Measurements from ENCODE around the gene FOXF1.

Gene FOXF1

DNA sequence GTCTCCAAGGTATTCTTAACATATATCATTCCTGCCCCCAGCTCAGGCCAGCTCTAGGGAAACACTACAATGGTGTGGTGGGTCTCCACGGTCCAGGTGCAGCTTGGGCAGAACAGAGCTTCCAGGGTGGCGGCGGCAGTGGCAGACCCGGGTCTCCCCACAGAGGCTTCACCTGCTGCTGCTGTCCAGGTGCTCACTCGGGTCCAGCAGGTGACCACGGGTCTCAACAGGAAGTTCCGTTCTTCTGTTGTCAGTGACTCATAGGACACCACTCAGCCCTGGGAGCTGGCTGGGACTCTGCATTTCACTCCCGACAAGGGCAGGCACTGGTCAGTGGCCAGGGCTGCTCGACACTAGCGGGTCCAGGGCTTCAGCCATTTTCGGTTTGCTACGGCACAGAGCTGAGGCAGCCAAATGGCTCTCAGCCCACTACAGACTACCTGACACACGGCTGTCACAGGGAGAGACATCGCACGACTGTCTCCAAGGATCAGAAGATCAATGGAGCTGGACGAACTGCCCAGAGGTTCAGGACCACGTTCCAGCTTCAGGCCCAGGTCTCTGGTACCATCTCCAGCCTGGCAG lies 28.0 kb downstream of the FOXF1 start:
- no peaks in the 10 kb centered on the region for H3K27me3 ChIP-seq (ENCODE audit: insufficient read depth, insufficient read length)
- no peak for DNase-seq (ENCODE audit: low read depth, low spot score)
- TF ChIP-seq SUZ12 (IDR thresholded peaks at IDR 0.05; ENCODE audit: extremely low read depth, insufficient read depth, insufficient read length) (no peak), ZNF274 (IDR thresholded peaks at IDR 0.05; ENCODE audit: low read depth, low read length) (no peak), YY1 (IDR thresholded peaks at IDR 0.05; ENCODE audit: insufficient read depth, insufficient read length) (no peak)
- peaks cover 86% of the 10 kb centered on the region for H3K36me3 ChIP-seq (ENCODE audit: insufficient read depth, insufficient read length, low read length)
- no peaks in the 10 kb centered on the region for H3K9me3 ChIP-seq (ENCODE audit: insufficient read depth, low read length)
- no peaks in the 10 kb centered on the region for H3K4me1 ChIP-seq (ENCODE audit: insufficient read depth, insufficient read length)
- no peak overlapping the region for H3K9ac ChIP-seq (ENCODE audit: insufficient read length, low read depth)
- no peak overlapping the region for H3K4me3 ChIP-seq (ENCODE audit: insufficient read length, low read depth)

DNA sequence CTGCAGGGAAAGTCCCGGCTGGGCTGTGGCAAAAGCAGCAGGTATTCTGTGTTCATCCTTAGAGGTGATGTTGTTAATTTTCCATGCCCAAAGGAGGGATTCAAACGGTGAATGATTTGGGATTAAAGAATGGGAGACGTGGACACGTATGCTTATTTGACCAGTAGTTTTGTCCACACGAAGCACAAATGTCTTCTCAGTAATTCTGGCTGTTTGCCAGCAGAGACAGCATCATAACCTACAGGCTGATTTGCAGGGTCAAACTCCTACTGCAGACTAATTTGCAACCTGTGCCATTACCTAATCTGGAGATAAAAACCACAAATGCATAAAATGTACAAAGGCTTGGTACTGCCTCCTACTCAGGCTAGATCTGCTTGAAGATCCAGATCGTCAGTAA lies 30.6 kb downstream of the FOXF1 start:
- H3K9ac ChIP-seq (ENCODE audit: insufficient read length, low read depth), result no peak overlapping the region
- no peak overlapping the region for H3K4me3 ChIP-seq (ENCODE audit: insufficient read length, low read depth)
- no peak for DNase-seq (ENCODE audit: low read depth, low spot score)
- TF ChIP-seq SUZ12 (IDR thresholded peaks at IDR 0.05; ENCODE audit: extremely low read depth, insufficient read depth, insufficient read length) (no peak), ZNF274 (IDR thresholded peaks at IDR 0.05; ENCODE audit: low read depth, low read length) (no peak)
- peaks cover 93% of the 10 kb centered on the region for H3K36me3 ChIP-seq (ENCODE audit: insufficient read depth, insufficient read length, low read length)
- no peaks in the 10 kb centered on the region for H3K9me3 ChIP-seq (ENCODE audit: insufficient read depth, low read length)
- no peaks in the 10 kb centered on the region for H3K27me3 ChIP-seq (ENCODE audit: insufficient read depth, insufficient read length)
- no peaks in the 10 kb centered on the region for H3K4me1 ChIP-seq (ENCODE audit: insufficient read depth, insufficient read length)

DNA sequence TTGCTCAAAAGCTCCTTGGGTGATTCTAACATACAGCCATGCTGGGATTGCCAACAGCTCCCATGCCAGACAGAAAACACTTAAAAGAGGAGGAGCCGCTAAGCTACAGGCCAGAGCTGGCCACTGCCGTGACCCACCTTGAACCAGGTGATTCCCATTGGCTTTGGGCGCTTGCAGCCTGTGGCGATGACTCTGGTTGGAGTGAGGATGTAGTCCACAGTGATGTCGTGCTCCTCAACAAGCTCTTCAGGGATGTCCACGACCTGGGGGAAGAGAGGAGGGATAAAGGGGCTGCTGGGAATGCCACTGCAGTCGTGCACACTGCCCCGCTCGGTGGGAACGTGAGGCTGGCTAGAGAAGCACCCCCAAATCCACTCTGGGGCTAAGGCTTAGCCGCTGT lies 31.2 kb downstream of the FOXF1 start:
- TF ChIP-seq ZNF274 (IDR thresholded peaks at IDR 0.05; ENCODE audit: low read depth, low read length), result no peak
- TF ChIP-seq YY1 (IDR thresholded peaks at IDR 0.05; ENCODE audit: insufficient read depth, insufficient read length), result no peak
- TF ChIP-seq SUZ12 (IDR thresholded peaks at IDR 0.05; ENCODE audit: extremely low read depth, insufficient read depth, insufficient read length), result no peak
- no peaks in the 10 kb centered on the region for H3K9me3 ChIP-seq (ENCODE audit: insufficient read depth, low read length)
- no peak overlapping the region for H3K4me3 ChIP-seq (ENCODE audit: insufficient read length, low read depth)
- H3K9ac ChIP-seq (ENCODE audit: insufficient read length, low read depth), result no peak overlapping the region
- H3K4me1 ChIP-seq (ENCODE audit: insufficient read depth, insufficient read length), result no peaks in the 10 kb centered on the region
- DNase-seq (ENCODE audit: low read depth, low spot score), result no peak
- no peaks in the 10 kb centered on the region for H3K27me3 ChIP-seq (ENCODE audit: insufficient read depth, insufficient read length)
- peaks cover 93% of the 10 kb centered on the region for H3K36me3 ChIP-seq (ENCODE audit: insufficient read depth, insufficient read length, low read length)

DNA sequence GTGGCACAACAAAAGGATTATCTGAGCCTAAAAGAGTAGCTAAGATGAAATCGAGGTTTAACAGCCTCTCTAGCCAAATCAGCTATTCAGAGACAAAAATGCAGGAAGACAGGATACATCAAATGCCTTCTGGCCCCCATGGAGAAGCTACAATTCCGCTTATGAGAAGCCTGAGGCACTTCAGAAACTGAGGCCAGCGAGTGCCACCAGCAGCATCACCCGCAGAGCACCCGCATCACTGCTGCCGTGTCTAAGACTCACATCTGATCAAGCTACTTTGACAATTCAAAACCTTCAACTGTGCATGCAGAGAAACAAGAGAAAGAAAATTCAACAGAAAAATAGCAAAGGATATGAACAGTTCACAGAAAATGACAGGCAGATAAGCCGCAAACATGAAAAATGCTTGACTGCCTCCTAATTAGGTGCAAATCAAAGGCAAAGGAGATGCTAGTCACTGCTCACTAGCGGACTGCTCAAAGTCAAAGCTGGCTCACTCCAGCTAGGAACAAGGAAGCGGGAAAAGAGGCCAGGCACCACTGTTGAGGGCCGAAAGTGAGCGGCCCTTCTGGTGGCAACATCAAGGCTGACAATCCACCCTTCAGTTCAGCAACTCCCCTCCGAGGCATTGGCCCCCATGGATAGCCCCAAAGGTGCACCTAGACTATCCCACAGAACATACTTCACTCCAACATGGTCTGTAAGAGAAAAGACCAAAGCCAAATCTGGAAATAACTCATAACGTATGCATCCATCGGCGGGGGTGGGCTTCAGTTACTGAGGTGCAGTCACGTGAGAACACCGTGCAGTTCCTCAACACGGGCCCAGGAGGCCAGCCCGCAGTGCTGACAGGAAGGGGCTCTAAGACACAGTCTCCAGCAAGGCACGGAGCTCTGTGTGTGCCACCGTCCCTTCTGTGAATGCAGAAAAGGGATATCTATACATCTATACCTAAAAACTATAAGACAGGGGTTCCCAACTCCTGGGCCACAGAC lies 32.7 kb downstream of the FOXF1 start:
- H3K4me3 ChIP-seq (ENCODE audit: insufficient read length, low read depth), result no peak overlapping the region
- no peaks in the 10 kb centered on the region for H3K4me1 ChIP-seq (ENCODE audit: insufficient read depth, insufficient read length)
- TF ChIP-seq ZNF274 (IDR thresholded peaks at IDR 0.05; ENCODE audit: low read depth, low read length), result no peak
- no peak for TF ChIP-seq SUZ12 (IDR thresholded peaks at IDR 0.05; ENCODE audit: extremely low read depth, insufficient read depth, insufficient read length)
- no peak for TF ChIP-seq YY1 (IDR thresholded peaks at IDR 0.05; ENCODE audit: insufficient read depth, insufficient read length)
- H3K9ac ChIP-seq (ENCODE audit: insufficient read length, low read depth), result no peak overlapping the region
- no peaks in the 10 kb centered on the region for H3K9me3 ChIP-seq (ENCODE audit: insufficient read depth, low read length)
- DNase-seq (ENCODE audit: low read depth, low spot score), result no peak
- peaks cover 98% of the 10 kb centered on the region for H3K36me3 ChIP-seq (ENCODE audit: insufficient read depth, insufficient read length, low read length)
- H3K27me3 ChIP-seq (ENCODE audit: insufficient read depth, insufficient read length), result no peaks in the 10 kb centered on the region

DNA sequence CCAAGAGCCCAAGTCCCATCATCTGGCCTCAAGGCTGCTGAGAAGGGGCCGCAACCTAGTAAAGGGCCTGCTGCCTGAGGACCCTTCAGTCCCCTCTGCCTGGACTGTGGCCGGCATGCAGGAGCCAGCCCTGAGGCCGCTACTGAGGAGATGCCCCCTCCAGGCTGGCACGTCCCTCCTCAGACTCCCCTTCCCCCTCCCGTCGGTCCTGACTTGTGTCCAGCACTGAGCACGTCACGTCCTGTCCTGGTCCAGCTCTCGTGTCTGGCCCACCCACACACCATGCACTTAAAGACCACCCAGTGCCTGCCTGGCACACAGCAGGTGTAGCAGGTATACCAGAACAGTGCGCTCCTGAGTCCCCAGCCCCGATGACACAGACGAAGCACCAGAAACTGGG lies 35.2 kb downstream of the FOXF1 start:
- Histone ChIP-seq H3K9ac (ENCODE audit: insufficient read length, low read depth) (no peak overlapping the region), H3K4me1 (ENCODE audit: insufficient read depth, insufficient read length) (no peaks in the 10 kb centered on the region), H3K9me3 (ENCODE audit: insufficient read depth, low read length) (no peaks in the 10 kb centered on the region), H3K4me3 (ENCODE audit: insufficient read length, low read depth) (no peak overlapping the region), H3K36me3 (ENCODE audit: insufficient read depth, insufficient read length, low read length) (peaks cover 97% of the 10 kb centered on the region), H3K27me3 (ENCODE audit: insufficient read depth, insufficient read length) (no peaks in the 10 kb centered on the region)
- no peak for TF ChIP-seq ZNF274 (IDR thresholded peaks at IDR 0.05; ENCODE audit: low read depth, low read length)
- no peak for TF ChIP-seq YY1 (IDR thresholded peaks at IDR 0.05; ENCODE audit: insufficient read depth, insufficient read length)
- no peak for TF ChIP-seq SUZ12 (IDR thresholded peaks at IDR 0.05; ENCODE audit: extremely low read depth, insufficient read depth, insufficient read length)
- no peak for DNase-seq (ENCODE audit: low read depth, low spot score)

DNA sequence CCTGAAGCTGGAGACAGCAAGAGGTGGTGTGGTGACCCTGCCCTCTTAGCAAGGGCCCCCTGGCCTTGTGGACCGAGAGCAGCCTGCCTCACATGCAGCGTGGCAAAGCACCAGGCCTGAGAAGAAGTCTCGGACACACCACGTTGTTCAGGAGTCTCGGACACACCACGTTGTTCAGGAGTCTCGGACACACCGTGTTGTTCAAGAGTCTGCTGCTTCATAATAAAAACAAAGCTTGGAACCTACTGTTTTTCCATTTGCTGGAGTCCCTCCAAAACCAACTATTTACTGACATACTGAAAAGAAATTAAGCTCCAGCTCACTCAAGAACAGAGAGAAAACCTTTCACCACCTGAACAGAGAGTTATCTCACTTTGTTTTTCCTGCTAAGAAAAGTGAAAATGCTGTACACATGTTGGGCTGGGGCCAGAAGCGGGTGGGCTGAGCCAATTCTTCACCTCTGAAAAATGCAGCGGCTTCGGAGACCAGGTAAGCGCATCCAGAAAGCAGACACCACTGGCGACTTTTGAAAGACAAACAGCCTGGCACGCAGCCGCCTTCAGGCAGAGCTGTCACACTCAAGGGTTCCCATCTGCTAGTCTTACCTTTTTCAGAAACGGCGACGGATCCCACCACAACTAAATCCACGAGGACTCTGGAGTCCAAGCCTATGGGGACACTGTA lies 35.8 kb downstream of the FOXF1 start:
- TF ChIP-seq YY1 (IDR thresholded peaks at IDR 0.05; ENCODE audit: insufficient read depth, insufficient read length) (no peak), SUZ12 (IDR thresholded peaks at IDR 0.05; ENCODE audit: extremely low read depth, insufficient read depth, insufficient read length) (no peak), ZNF274 (IDR thresholded peaks at IDR 0.05; ENCODE audit: low read depth, low read length) (no peak)
- Histone ChIP-seq H3K36me3 (ENCODE audit: insufficient read depth, insufficient read length, low read length) (peaks cover 97% of the 10 kb centered on the region), H3K4me3 (ENCODE audit: insufficient read length, low read depth) (no peak overlapping the region), H3K4me1 (ENCODE audit: insufficient read depth, insufficient read length) (no peaks in the 10 kb centered on the region), H3K27me3 (ENCODE audit: insufficient read depth, insufficient read length) (no peaks in the 10 kb centered on the region), H3K9ac (ENCODE audit: insufficient read length, low read depth) (no peak overlapping the region), H3K9me3 (ENCODE audit: insufficient read depth, low read length) (no peaks in the 10 kb centered on the region)
- DNase-seq (ENCODE audit: low read depth, low spot score), result no peak

DNA sequence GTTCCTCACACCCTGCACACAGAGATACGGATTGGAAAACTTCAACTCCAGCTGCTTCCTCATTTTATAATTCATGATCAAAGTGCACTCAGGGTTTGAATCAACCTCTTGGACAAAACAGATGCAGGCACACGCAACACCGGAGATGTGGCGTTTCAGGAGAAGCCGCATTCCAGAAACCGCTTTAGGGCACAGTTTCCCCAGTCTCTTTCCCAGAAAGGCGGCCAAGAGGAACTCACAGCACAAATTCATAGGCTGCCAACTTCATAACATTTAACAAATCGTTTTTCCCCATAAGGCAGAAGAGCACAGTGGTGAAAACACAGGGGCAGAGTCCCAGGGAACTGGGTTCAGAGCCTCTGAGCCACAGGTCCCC lies 36.3 kb downstream of the FOXF1 start:
- H3K27me3 ChIP-seq (ENCODE audit: insufficient read depth, insufficient read length), result no peaks in the 10 kb centered on the region
- H3K36me3 ChIP-seq (ENCODE audit: insufficient read depth, insufficient read length, low read length), result peaks cover 97% of the 10 kb centered on the region
- no peaks in the 10 kb centered on the region for H3K9me3 ChIP-seq (ENCODE audit: insufficient read depth, low read length)
- TF ChIP-seq ZNF274 (IDR thresholded peaks at IDR 0.05; ENCODE audit: low read depth, low read length), result no peak
- TF ChIP-seq SUZ12 (IDR thresholded peaks at IDR 0.05; ENCODE audit: extremely low read depth, insufficient read depth, insufficient read length), result no peak
- TF ChIP-seq YY1 (IDR thresholded peaks at IDR 0.05; ENCODE audit: insufficient read depth, insufficient read length), result no peak
- DNase-seq (ENCODE audit: low read depth, low spot score), result no peak
- H3K4me1 ChIP-seq (ENCODE audit: insufficient read depth, insufficient read length), result no peaks in the 10 kb centered on the region
- H3K4me3 ChIP-seq (ENCODE audit: insufficient read length, low read depth), result no peak overlapping the region
- no peak overlapping the region for H3K9ac ChIP-seq (ENCODE audit: insufficient read length, low read depth)

Data from NT2/D1 (cell line).